GM18502 (cell line): ENCODE measurements around the gene RGS3.
A peak's percentile ranks its signal among the peaks of the same experiment; 100 is the strongest.

Source experiments
- ATAC-seq: cut with Tn5 transposase; IDR thresholded peaks from one replicate; pipeline ENCODE4 v1.9.1; 2021; ENCODE audit warnings: mild to moderate bottlenecking; ENCODE audit not compliant: unreplicated experiment, poor library complexity

RGS3 gene

GRCh38 chr9:113507256-113507655 is 43.7 kb downstream of the RGS3 start:
- no peak for ATAC-seq

- ATAC-seq: no peak
These were observed 44.7 kb downstream of the RGS3 start for GRCh38 chr9:113508111-113508749.

- ATAC-seq: no peak
These were observed 45.9 kb downstream of the RGS3 start for GRCh38 chr9:113509463-113509862.

- no peak for ATAC-seq
These were observed 47.6 kb downstream of the RGS3 start for GRCh38 chr9:113511047-113511521.

- peak; percentile 61 for ATAC-seq
These were observed 48.6 kb downstream of the RGS3 start for GRCh38 chr9:113511856-113512761.

- no peak for ATAC-seq
These were observed 49.6 kb downstream of the RGS3 start for GRCh38 chr9:113513111-113513510.

- ATAC-seq: no peak
These were observed 50.0 kb downstream of the RGS3 start for GRCh38 chr9:113513536-113513935.

GRCh38 chr9:113514061-113514460 is 50.5 kb downstream of the RGS3 start:
- ATAC-seq: no peak

- no peak for ATAC-seq
These were observed 51.2 kb downstream of the RGS3 start for GRCh38 chr9:113514748-113515147.

- no peak for ATAC-seq
These were observed 52.3 kb downstream of the RGS3 start for GRCh38 chr9:113515862-113516261.

- peak; percentile 92 for ATAC-seq
These were observed 53.5 kb downstream of the RGS3 start for GRCh38 chr9:113516840-113517577.

GRCh38 chr9:113519426-113520108 is 56.0 kb downstream of the RGS3 start:
- no peak for ATAC-seq

- ATAC-seq: no peak
These were observed 56.6 kb downstream of the RGS3 start for GRCh38 chr9:113520109-113520642.

- ATAC-seq: no peak
These were observed 58.2 kb downstream of the RGS3 start for GRCh38 chr9:113521693-113522255.

GRCh38 chr9:113522419-113522818 is 58.9 kb downstream of the RGS3 start:
- ATAC-seq: no peak

GRCh38 chr9:113522858-113523257 is 59.3 kb downstream of the RGS3 start:
- ATAC-seq: no peak

- ATAC-seq: peak; percentile 90
These were observed 60.1 kb downstream of the RGS3 start for GRCh38 chr9:113523421-113524141.

GRCh38 chr9:113524468-113524867 is 60.9 kb downstream of the RGS3 start:
- no peak for ATAC-seq

GRCh38 chr9:113525205-113525604 is 61.7 kb downstream of the RGS3 start:
- ATAC-seq: no peak
